Measurements from ENCODE around the gene CMTM7.
"Not testable (repeated sequence)": the region's sequence is repeated elsewhere in the genome, so short reads cannot be mapped to it uniquely, and the experiment has no call there.

The CMTM7 gene

GRCh38 chr3:32438596-32439344 is 47.1 kb downstream of the CMTM7 start:
- DNase-seq: no peak

- not testable (repeated sequence) for DNase-seq
Observed at GRCh38 chr3:32439421-32439820, 47.8 kb downstream of the CMTM7 start.

- no peak for DNase-seq
Observed at GRCh38 chr3:32440611-32441350, 49.1 kb downstream of the CMTM7 start.

- no peak for DNase-seq
Observed at GRCh38 chr3:32442766-32443165, 51.1 kb downstream of the CMTM7 start.

DNA sequence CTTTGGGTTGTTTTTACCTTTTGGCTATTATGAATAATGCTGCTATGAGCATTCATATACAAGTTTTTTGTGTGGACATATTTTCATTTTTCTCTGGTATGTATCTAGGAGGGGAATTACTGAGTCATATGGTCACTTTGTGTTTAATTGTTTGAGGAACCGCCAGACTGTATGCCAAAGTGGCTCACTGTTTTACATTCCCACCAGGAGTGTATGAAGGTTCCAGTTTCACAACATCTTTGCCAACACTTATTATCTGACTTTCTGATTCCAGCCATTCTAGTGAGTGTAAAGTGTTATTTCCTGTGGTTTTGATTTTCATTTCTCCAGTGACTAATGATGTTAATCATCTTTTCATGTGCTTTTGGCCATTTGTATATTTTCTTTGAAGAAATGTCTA is 51.8 kb downstream of the CMTM7 start:
- no peak for DNase-seq

GRCh38 chr3:32447865-32448400 is 56.3 kb downstream of the CMTM7 start:
- no peak for DNase-seq

DNA sequence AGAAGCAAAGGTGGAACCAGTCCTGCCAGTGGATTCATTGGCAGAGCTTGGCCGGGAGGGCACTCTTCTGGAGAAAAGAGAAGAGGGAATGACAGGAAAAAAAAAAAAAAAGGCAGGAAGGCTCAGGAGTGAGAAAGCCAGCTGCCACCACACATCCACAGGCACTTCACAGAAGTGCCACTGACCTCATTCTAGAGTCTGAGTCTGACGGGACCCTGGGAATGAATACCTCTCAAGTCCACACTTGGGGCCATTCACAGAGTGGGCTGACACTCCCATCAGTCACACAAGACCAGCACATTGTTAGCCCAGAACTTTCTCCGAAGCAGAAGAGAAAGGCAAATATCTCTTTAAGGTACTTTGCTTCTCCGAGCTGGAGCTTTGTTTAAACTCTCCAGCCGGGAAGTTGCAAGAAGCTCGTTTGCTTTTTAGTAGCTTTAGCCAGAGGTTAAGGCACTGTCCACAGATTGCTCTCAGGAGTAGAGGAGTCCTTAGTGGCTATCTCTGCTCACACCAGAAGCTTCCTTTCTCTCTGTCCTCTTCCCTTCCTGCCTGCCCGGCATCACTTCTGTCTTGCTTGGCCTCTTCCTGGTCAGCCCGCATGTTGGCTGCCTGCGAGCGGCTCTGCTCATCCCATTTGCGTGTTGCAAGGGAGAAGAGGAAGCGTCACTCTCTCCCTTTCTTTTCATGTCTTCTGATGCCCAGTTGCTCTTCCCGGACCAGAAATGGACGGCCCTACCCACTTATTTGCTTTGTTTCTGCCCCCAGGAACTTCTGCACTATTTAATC is 57.2 kb downstream of the CMTM7 start:
- no peak for DNase-seq

DNA sequence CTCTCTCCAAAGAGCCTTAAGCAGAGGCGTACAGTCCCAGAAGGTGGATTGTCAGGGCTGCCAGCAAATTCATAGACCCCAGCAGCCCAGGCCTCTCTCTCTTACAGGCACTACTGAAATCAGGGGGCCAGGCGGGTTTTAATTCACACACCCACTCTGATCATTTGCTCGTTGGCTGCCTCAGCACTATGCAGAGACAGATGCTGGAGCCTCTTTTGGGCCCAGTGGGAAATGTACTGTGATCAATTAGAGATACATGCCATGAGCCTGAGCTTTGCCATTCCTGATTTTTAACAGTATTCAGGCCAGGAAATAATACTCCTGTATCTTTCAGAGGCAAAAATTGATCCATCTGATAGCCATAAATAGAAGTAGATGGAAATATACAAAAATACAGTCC is 58.0 kb downstream of the CMTM7 start:
- DNase-seq: no peak

DNA sequence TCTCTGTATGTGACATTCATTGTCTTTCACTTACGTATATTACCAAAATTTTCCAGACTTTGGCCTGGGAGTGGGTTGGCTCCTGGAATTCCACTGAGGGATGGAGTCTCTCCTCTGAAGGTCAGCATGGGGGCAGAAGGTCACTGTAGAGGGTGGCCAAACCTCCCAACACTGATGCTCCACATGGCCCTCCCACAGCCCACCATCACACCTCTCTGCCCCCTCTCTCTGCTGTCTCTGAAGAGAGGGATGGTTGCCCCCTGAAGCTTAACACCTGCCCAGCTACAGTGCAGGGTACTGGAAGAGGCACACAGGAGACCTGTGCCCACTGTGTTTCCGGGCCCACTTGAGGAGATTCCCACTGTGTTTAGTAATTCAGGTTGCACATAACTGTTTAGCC is 58.8 kb downstream of the CMTM7 start:
- no peak for DNase-seq

GRCh38 chr3:32450992-32451659 is 59.5 kb downstream of the CMTM7 start:
- no peak for DNase-seq

DNA sequence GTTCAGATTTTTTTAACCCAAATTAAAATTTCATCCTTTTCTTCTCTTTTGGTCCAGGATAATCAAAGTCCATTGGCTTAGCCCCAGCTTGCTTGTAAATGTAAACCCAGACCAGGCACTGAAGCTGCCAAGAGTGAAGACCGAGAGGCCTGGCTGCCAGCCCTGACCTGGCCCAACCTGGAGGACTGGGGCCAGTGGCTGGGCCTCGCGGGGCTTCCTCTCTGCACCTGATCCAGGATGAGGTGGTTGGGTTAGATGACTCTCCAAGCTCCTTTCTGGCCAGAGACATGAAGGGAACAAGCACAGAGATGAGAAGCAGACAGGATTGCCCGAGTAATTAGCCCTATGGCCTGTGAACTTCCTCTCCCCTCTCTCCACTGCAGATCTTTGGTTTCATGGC is 60.4 kb downstream of the CMTM7 start:
- DNase-seq: no peak

DNA sequence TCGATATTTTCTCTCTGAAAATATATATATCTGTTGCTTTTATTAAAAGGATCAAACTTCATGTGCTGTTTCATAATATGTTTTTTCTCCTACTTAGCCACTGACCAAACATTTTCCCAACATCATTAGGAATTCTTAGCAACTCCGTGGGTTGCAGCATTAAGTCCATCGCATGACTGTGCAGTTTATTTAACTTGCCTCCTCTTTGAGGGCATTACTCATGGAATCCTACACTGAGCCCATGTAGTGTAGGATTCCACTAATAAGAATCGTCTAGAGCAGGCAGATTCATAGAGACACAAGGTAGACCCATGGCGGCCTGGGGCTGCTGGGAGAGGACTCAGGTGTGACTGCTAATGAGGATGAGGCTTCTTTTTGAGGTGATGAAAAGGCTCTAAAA is 61.7 kb downstream of the CMTM7 start:
- no peak for DNase-seq

GRCh38 chr3:32454111-32454510 is 62.5 kb downstream of the CMTM7 start:
- no peak for DNase-seq

- DNase-seq: no peak
Observed at GRCh38 chr3:32454731-32455608, 63.3 kb downstream of the CMTM7 start.

- DNase-seq: no peak
Observed at GRCh38 chr3:32455609-32456428, 64.2 kb downstream of the CMTM7 start.

- no peak for DNase-seq
Observed at GRCh38 chr3:32456429-32457130, 64.9 kb downstream of the CMTM7 start.

GRCh38 chr3:32457971-32458471 is 66.4 kb downstream of the CMTM7 start:
- DNase-seq: no peak

DNA sequence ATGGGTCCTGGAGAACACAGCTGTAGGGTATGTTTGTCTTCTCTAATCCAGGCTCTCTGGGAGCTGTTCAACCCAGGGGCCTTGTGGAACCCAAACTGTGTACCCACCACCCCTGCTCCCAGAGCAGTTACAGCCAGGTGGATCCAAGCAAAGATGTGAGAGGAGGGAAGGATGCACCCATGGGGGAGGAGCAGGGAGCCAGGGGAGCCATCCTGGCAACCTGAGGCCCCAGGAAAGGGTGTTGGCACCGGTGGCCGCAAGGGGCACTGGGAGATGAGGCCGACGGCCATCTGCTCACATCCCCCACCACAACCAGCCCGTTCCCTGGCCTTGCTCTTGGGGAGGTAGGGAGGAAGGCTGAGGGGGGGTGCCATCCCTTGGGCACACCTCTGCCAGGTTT is 67.8 kb downstream of the CMTM7 start:
- DNase-seq: no peak

- DNase-seq: peak; percentile 50
Observed at GRCh38 chr3:32460031-32460749, 68.5 kb downstream of the CMTM7 start.

All from NCI-H510A (cell line).